22Rv1 (cell line): ENCODE results near the gene TSPAN14.

ENCODE experiments used
- ZFX ChIP-seq: fragments of 450-650 bp; IDR thresholded peaks from 2 replicates; pipeline ENCODE4 v1.6.1; 2017; ENCODE audit warnings: antibody characterized with exemption, borderline replicate concordance
- TF ChIP-seq, protein P1 (sequence below): fragments of 450-650 bp; IDR thresholded peaks from 2 replicates; pipeline ENCODE4 v1.5.1; 2017; ENCODE audit warnings: mild to moderate bottlenecking

DNA sequence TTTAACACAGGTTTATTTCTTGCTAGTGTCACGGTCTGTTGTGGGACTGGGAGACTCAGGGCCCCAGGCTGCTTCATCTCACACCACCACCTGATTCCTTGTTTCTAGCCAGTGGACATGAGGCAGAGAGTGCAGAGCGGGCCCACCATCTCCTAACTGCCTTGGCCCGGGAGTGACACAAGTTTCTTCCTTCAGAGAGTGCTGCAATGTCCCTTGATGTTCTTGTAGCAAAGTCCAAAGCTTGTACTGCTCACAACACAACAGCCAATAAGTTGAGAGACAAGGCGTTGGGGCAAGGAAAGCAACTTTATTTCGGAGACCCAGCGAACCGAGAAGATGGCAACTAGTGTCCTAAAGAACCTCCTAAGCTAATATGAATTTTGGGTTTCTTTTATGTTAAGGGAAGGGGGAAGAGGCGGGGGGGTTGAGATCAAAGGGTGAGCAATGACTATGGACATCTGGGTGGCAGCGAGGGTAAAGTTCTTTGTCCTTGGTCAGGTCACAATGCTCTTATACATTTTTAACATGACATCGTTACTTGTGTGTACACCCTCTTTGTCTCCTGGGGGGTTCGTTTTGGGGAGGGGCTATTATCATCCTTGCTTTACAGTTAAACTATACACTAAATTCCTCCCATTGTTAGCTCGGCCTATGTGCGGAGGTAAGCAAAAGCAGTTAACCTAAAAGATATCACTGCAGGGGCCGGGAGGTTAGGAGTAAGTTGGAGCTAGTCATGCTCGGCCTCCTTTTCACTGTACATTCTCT lies 115.2 kb downstream of the TSPAN14 start:
- TF ChIP-seq, protein P1, sequence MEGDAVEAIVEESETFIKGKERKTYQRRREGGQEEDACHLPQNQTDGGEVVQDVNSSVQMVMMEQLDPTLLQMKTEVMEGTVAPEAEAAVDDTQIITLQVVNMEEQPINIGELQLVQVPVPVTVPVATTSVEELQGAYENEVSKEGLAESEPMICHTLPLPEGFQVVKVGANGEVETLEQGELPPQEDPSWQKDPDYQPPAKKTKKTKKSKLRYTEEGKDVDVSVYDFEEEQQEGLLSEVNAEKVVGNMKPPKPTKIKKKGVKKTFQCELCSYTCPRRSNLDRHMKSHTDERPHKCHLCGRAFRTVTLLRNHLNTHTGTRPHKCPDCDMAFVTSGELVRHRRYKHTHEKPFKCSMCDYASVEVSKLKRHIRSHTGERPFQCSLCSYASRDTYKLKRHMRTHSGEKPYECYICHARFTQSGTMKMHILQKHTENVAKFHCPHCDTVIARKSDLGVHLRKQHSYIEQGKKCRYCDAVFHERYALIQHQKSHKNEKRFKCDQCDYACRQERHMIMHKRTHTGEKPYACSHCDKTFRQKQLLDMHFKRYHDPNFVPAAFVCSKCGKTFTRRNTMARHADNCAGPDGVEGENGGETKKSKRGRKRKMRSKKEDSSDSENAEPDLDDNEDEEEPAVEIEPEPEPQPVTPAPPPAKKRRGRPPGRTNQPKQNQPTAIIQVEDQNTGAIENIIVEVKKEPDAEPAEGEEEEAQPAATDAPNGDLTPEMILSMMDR: no peak
- TF ChIP-seq ZFX: no peak
